ENCODE measurements around the gene ROR2. TPM values are rescaled to one million over a fixed set of nuclear protein-coding genes. Genes with fewer than 3 reads are reported as not detected.

Gene ROR2
- total RNA-seq, 1 donor from 2014 or later, result not detected

DNA sequence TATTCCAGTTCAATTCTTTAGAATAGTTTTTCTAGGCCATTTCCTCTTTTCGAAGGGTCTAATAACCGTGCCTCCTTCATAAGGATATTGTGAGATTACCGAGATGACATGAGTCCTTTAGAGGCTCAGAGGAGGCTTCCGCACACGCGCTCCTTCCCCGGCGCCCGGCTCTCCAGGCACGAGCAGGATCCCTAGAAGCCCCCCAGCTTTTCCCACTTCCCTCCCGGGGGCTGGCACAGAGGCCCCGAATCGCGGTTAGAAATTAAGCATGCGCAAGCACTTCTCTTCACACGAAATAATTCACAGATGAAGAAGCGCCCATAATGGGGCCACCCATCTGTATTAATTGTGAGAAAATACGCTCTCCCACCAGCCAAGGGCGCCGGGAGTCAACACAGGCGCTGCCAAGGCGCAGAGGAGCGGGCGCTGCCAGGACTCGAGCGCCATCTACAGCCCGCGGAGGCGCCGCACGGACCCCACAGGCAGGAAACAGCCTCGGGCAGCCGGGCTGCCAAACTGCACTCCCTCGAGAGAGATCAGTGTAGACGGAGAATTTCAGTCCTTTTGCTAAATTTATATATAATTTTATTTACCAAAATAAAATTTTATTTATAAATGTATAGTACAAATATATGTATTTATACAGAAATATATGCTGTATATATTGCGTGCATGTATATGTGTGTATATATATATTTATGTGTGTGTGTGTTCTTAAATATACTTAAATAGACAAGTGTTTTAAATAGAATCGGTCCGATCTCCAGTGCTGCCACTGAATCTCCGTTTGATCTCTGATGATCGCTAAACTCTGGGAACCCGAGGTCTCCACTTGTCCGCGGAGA lies 268.3 kb downstream of the ROR2 start:
- Mint-ChIP-seq H3K27ac (no peak overlapping the region), H3K4me1 (ENCODE audit: low read depth) (peaks cover 6% of the 10 kb centered on the region), H3K9me3 (no peaks in the 10 kb centered on the region), H3K27me3 (ENCODE audit: low read depth) (peaks cover 28% of the 10 kb centered on the region), H3K4me3 (ENCODE audit: low read depth) (peak overlapping the region; percentile 55), H3K36me3 (ENCODE audit: low read depth) (no peaks in the 10 kb centered on the region)
- intact Hi-C loops (cut with micrococcal nuclease), result loop anchor here (1.0 to 10.0 kb wide), 4 partner anchors 36 to 766 kb away; no protein-coding TSS in a partner anchor
- peak; percentile 64 for DNase-seq (ENCODE audit: low spot score)

DNA sequence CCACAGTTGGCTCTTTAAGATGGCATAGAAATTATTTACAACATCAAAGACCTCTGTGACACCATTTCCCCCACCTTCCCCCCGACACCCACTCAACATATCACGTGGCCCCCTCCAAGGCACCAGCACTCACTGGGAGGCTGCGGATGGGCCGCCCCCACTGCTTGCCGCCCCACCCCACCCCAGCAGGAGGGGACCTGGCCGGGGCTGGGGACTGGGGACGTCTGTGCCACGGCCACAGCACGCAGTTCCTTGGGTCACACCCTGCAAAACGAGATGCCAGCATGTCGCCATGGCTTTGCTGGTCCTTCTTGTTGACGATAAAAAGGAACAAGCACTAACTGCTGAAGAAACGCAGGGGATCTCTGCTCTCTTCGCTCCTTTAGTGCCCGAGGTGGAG lies 269.0 kb downstream of the ROR2 start:
- DNase-seq (ENCODE audit: low spot score), result no peak
- intact Hi-C loops (cut with micrococcal nuclease), result loop anchor here (1.0 to 10.0 kb wide), 4 partner anchors 36 to 766 kb away; no protein-coding TSS in a partner anchor
- Mint-ChIP-seq H3K9me3 (no peaks in the 10 kb centered on the region), H3K27me3 (ENCODE audit: low read depth) (peaks cover 34% of the 10 kb centered on the region), H3K4me1 (ENCODE audit: low read depth) (peaks cover 6% of the 10 kb centered on the region), H3K27ac (no peak overlapping the region), H3K4me3 (ENCODE audit: low read depth) (no peak overlapping the region), H3K36me3 (ENCODE audit: low read depth) (no peaks in the 10 kb centered on the region)

DNA sequence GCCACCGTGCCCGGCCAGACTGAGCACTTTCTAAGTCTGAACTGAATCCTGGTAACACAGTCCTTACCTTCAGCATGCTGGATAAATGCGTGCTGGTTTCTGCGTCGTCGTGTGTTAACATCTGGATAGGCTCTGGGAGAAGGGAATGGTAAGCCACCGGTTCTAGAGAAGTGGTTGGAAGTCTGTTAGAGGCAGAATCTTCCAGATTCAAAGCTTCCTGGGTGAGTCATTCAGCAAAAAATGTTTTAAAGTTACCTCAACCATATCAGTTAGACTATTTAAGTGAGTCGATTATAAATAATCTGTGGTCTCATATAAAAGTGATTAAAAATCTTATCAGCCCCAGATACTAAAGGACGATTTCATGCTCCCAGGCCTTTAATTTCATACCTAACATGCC lies 269.9 kb downstream of the ROR2 start:
- intact Hi-C loops (cut with micrococcal nuclease), result loop anchor here (5.0 to 10.0 kb wide), 3 partner anchors 37 to 645 kb away; no protein-coding TSS in a partner anchor

DNA sequence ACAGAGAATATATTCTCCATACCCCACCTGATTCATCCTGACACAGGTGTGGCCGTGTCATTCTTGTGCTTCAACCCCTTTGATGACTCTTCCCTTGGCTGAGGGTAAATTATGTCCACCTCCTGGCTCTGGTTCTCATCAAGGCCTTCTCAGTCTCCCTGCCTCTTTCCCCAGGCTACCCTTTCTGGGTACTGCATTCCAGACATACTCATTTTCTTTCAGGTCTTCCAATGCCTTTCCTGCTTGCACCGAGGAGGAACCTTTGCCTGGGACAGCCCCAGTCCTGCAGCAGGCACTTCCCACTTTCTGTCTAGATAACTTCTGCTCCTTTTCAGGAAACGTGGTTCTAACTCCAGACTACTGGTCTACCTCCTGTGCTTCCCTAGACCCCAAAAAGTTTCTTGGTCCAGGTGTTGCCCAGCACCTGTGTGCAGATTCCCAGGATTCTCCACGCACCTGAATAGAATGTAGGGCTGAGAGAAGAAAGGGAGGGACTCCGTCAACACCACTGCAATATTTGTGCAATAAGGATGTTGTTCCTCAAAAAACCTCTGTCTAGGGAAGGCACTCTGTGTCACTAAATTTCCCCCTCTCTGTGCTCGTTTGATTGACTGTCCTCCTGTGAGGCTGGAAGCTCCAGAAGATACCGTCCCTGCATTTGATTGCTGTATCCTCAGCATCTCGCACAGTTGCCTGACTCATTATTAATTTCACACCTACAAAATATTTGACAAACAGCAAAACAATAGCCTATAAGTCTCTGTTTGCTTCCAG lies 271.0 kb downstream of the ROR2 start:
- Mint-ChIP-seq H3K27me3 (ENCODE audit: low read depth) (peaks cover 47% of the 10 kb centered on the region), H3K4me3 (ENCODE audit: low read depth) (no peak overlapping the region), H3K27ac (no peak overlapping the region), H3K4me1 (ENCODE audit: low read depth) (peaks cover 6% of the 10 kb centered on the region), H3K9me3 (no peaks in the 10 kb centered on the region), H3K36me3 (ENCODE audit: low read depth) (no peaks in the 10 kb centered on the region)
- DNase-seq (ENCODE audit: low spot score), result no peak
- intact Hi-C loops (cut with micrococcal nuclease), result no loop called here

More for the DNA sequence above, 269.9 kb downstream of the ROR2 start:
- Mint-ChIP-seq H3K4me1 (ENCODE audit: low read depth) (peaks cover 6% of the 10 kb centered on the region), H3K36me3 (ENCODE audit: low read depth) (no peaks in the 10 kb centered on the region), H3K9me3 (no peaks in the 10 kb centered on the region), H3K4me3 (ENCODE audit: low read depth) (no peak overlapping the region), H3K27me3 (ENCODE audit: low read depth) (peaks cover 40% of the 10 kb centered on the region), H3K27ac (no peak overlapping the region)
- no peak for DNase-seq (ENCODE audit: low spot score)

DNA sequence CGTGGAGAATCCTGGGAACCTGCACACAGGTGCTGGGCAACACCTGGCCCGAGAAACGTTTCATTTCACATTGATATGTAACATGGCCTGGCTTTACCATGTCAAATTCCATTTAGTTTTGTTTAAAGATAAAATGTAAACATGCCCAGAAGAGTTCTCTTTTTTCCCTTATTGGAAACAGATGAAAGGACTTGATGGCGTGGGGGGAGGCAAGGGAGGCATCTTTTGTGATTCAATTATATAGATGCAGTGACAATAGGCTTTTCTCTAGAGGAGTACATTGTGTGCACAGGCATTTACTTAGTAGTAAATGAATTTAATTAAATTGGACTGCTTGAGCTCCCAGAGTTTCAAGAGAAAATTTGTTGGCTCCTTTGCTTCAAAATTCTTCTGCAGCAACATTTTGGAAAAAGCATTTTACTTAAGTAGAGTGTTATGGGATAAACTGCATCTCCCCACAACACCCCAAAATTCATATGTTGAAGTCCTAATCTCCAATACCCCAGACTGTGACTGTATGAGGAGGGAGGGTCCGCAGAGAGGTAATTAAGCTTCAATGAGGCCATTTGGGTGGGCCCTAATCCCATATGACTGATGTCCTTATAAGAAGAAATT lies 272.1 kb downstream of the ROR2 start:
- Mint-ChIP-seq H3K36me3 (ENCODE audit: low read depth) (no peaks in the 10 kb centered on the region), H3K9me3 (no peaks in the 10 kb centered on the region), H3K27ac (no peak overlapping the region), H3K4me1 (ENCODE audit: low read depth) (peaks cover 6% of the 10 kb centered on the region), H3K27me3 (ENCODE audit: low read depth) (peaks cover 54% of the 10 kb centered on the region), H3K4me3 (ENCODE audit: low read depth) (no peak overlapping the region)
- intact Hi-C loops (cut with micrococcal nuclease), result no loop called here
- DNase-seq (ENCODE audit: low spot score), result no peak

DNA sequence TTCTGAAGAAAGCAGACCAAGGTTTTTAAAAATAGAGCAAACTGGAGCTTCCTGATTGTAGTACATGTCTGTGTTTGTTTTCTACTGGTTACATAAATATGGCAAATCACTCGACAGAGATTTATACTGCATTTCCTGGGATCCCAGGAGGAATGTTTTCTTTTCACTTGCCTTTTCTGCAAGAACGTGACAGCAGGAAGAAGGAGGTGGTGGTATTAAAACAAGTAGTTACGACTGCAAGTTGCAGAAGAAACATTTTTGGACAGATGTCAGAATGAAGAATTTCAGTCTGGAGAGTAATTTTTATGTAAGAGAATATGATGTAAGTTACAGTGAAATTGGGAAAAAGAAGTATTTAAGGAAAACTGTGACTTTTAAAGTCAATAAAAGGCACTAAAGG lies 272.7 kb downstream of the ROR2 start:
- Mint-ChIP-seq H3K27ac (no peak overlapping the region), H3K27me3 (ENCODE audit: low read depth) (peaks cover 54% of the 10 kb centered on the region), H3K36me3 (ENCODE audit: low read depth) (no peaks in the 10 kb centered on the region), H3K4me1 (ENCODE audit: low read depth) (peaks cover 6% of the 10 kb centered on the region), H3K9me3 (no peaks in the 10 kb centered on the region), H3K4me3 (ENCODE audit: low read depth) (no peak overlapping the region)
- DNase-seq (ENCODE audit: low spot score), result no peak
- intact Hi-C loops (cut with micrococcal nuclease), result no loop called here

DNA sequence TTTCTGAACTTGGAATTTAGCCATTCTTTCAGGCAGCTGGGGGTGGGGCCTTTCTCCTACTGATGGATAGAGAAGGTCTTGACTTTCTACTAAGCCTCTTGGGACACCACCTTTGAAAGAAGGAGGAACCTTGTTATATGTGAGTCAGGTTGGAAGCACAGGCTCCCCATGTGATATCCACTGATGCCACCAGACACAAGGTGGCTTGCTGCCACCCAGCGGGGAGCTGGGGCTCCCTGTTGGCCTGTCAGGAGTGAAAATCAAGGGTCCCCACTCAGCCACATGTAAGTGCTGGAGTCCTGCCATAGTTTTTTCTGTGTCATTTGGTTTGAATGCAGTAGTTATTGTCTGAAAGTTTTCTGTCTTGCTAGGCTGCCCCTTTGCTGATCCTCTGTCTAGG lies 274.0 kb downstream of the ROR2 start:
- Mint-ChIP-seq H3K36me3 (ENCODE audit: low read depth) (no peaks in the 10 kb centered on the region), H3K27ac (no peak overlapping the region), H3K9me3 (no peaks in the 10 kb centered on the region), H3K4me3 (ENCODE audit: low read depth) (no peak overlapping the region), H3K4me1 (ENCODE audit: low read depth) (no peaks in the 10 kb centered on the region), H3K27me3 (ENCODE audit: low read depth) (peaks cover 60% of the 10 kb centered on the region)
- DNase-seq (ENCODE audit: low spot score), result no peak
- intact Hi-C loops (cut with micrococcal nuclease), result no loop called here

DNA sequence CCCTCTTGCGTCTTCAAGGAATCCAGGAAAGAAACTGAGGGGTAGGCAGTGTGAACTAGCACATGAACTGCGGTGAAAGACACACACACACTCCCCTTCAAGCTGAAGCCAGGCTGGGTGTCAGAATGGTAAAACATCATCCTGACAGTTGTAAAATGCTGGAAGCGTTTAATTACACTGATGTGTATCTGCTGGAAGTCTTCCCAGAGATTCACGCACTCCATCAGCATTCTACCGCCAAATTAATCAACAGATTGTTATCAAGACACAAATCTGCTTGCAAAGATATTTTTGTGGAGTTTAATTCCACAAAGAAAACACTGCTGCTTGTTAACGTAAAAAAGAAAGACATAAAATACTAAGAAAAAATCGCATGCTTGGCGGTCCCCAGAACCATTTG lies 285.4 kb downstream of the ROR2 start:
- Mint-ChIP-seq H3K9me3 (no peaks in the 10 kb centered on the region), H3K36me3 (ENCODE audit: low read depth) (no peaks in the 10 kb centered on the region), H3K4me1 (ENCODE audit: low read depth) (no peaks in the 10 kb centered on the region), H3K27me3 (ENCODE audit: low read depth) (peaks cover 11% of the 10 kb centered on the region), H3K4me3 (ENCODE audit: low read depth) (no peak overlapping the region), H3K27ac (no peak overlapping the region)
- intact Hi-C loops (cut with micrococcal nuclease), result no loop called here
- no peak for DNase-seq (ENCODE audit: low spot score)

DNA sequence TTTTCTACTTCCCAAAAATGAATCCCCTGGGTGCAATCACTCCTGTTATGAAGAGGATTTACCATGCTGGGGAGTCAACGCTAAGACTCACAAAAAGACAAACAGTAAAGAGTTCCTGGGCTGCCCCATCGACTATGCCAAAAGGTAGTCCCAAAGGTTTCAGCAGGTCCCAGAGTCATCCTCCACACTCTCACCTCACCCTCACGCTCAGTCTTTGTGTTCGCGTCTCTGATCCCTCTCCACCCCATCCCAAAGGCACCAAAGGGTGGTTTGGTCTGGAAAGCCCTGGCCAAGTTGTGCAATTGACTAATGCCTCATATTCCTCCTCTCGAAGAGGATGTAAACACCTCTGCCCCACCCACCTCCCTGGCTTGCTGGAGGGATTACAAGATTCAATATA lies 286.2 kb downstream of the ROR2 start:
- H3K9me3 Mint-ChIP-seq, result no peaks in the 10 kb centered on the region
- no peak overlapping the region for H3K27ac Mint-ChIP-seq
- H3K4me3 Mint-ChIP-seq (ENCODE audit: low read depth), result no peak overlapping the region
- intact Hi-C loops (cut with micrococcal nuclease), result no loop called here
- H3K27me3 Mint-ChIP-seq (ENCODE audit: low read depth), result peaks cover 10% of the 10 kb centered on the region
- H3K4me1 Mint-ChIP-seq (ENCODE audit: low read depth), result no peaks in the 10 kb centered on the region
- H3K36me3 Mint-ChIP-seq (ENCODE audit: low read depth), result no peaks in the 10 kb centered on the region
- DNase-seq (ENCODE audit: low spot score), result no peak

DNA sequence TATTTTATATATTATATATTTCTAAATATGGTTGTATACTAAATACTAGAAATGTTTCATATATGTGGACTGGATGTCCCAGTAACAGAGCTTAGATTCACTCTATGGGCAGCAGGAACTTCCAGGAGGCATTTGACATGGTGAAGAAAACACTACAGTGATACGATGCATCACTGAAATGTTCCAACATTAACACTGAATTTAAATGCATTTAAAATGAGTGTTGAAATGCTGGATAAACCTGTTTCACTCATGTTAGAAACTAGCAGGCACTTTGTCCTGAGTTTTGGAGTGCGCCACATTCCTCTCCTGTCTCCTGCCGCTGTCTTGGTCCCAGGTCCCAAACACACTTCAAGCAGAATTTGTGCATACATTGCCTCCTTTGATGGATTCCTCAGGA lies 288.6 kb downstream of the ROR2 start:
- DNase-seq (ENCODE audit: low spot score), result no peak

DNA sequence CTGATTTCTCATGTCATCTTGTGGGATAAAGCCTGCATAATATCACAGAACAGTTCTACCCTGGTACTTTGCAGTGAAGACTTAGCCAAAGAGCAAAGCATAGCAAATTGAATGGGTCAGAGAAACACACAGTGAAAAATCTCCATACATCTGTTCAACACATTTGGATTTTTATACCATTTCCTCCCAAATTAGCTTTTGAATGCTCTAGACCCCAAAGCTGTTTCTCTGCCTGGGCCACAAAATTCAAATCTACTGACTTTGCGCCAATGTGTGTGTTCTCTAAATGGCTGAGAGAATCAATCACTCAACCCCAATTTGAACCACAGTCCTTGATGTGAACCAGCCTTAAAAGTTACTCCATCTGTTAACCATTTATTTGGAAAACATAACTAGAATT lies 289.5 kb downstream of the ROR2 start:
- H3K27me3 Mint-ChIP-seq (ENCODE audit: low read depth), result peaks cover 12% of the 10 kb centered on the region
- H3K4me1 Mint-ChIP-seq (ENCODE audit: low read depth), result no peaks in the 10 kb centered on the region
- H3K9me3 Mint-ChIP-seq, result no peaks in the 10 kb centered on the region
- H3K36me3 Mint-ChIP-seq (ENCODE audit: low read depth), result no peaks in the 10 kb centered on the region
- intact Hi-C loops (cut with micrococcal nuclease), result no loop called here
- no peak overlapping the region for H3K4me3 Mint-ChIP-seq (ENCODE audit: low read depth)
- no peak for DNase-seq (ENCODE audit: low spot score)
- no peak overlapping the region for H3K27ac Mint-ChIP-seq

More for the DNA sequence above, 288.6 kb downstream of the ROR2 start:
- Mint-ChIP-seq H3K4me1 (ENCODE audit: low read depth) (no peaks in the 10 kb centered on the region), H3K36me3 (ENCODE audit: low read depth) (no peaks in the 10 kb centered on the region), H3K27ac (no peak overlapping the region), H3K9me3 (no peaks in the 10 kb centered on the region), H3K27me3 (ENCODE audit: low read depth) (peaks cover 10% of the 10 kb centered on the region), H3K4me3 (ENCODE audit: low read depth) (no peak overlapping the region)
- intact Hi-C loops (cut with micrococcal nuclease), result no loop called here

DNA sequence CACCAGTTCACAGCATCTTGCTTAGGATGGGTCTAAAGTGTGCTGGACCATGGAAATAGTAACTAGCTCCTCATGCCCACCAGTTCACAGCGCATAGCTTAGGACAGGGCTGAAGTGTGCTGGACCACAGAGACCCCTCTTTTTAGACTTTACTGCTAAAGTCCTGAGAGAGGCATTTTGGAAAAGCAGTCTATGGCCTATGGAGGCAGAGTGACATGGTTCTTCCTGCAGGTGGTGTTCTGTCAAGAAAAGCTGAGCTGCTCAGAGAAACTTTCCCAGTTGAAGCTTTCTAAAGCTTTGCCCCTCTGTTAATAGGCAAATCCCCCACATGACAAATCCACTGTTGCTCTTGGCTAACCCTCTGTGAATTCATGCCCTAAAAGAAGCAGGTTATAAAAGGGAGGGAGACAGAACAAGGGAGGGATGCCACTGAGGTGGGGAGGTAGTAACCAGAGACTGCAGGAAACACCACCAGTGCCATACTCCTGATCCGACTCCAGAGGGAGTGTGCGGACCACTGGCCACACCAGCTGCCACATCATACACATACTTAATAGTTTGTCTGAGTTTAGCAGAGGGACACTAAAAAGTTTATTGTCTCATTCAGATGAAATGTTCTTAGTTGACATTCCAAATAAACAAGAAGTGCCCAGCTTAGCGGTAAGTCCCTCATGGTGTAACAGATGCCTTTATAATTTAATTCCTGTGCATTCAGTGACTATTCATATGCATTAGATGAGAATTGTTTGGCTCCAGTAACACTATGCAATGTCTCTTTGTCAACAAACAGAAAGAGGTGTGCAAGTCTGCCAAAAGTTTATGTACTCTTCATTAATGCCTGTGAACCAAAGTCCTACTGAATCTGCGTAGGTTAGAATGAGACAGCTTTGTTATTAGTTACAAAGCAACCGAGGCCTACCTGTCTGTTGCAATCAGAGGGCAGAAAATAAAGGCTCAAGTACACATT lies 290.2 kb downstream of the ROR2 start:
- H3K9me3 Mint-ChIP-seq, result no peaks in the 10 kb centered on the region
- peaks cover 12% of the 10 kb centered on the region for H3K27me3 Mint-ChIP-seq (ENCODE audit: low read depth)
- no peaks in the 10 kb centered on the region for H3K36me3 Mint-ChIP-seq (ENCODE audit: low read depth)
- H3K4me1 Mint-ChIP-seq (ENCODE audit: low read depth), result no peaks in the 10 kb centered on the region
- H3K27ac Mint-ChIP-seq, result no peak overlapping the region
- no peak overlapping the region for H3K4me3 Mint-ChIP-seq (ENCODE audit: low read depth)
- intact Hi-C loops (cut with micrococcal nuclease), result no loop called here
- no peak for DNase-seq (ENCODE audit: low spot score)

Data from activated T-helper 2 cell treated with anti-CD3 and anti-CD28 coated beads, Interferon-gamma antibody, Interleukin-2, Interleukin-4, amounts not matched to agents 10 μg/mL and 5 μg/mL and 100 μg/mL, durations not matched to agents 14 hours and 24 hours and 36 hours (primary cell).